HEK293 (cell line): ENCODE results near the gene SDS.

ENCODE experiments used
- CTCF ChIA-PET: fragments of 350-600 bp; formaldehyde crosslinking; extraction: SDS; loops from one replicate; lab custom pipeline; 2021; ENCODE audit warnings: antibody characterized with exemption; lab: Yijun Ruan, JAX
- POLR2A ChIA-PET: fragments of 300-600 bp; formaldehyde crosslinking; extraction: SDS; loops from one replicate; lab custom pipeline; 2020; ENCODE audit warnings: antibody characterized with exemption, inconsistent platforms; lab: Yijun Ruan, JAX
- H3K27ac ChIP-seq: fragments of 200-500 bp; sonication (Bioruptor generic); 2 replicates; pipeline ENCODE4 v1.5.1; 2014; ENCODE audit warnings: low read depth, low read length, control low read depth, inconsistent platforms; ENCODE audit errors: extremely low read depth
- H3K36me3 ChIP-seq, 2 experiments: fragments of 200-500 bp in 1 of 2; sonication (Bioruptor generic) in 1 of 2; 1 replicate in 1 of 2; 2 replicates in 1 of 2; pipeline ENCODE4 v1.5.1; 2014 to 2017; ENCODE audit warnings: inconsistent platforms in 2 of 2, low read length in 2 of 2; ENCODE audit not compliant: control insufficient read depth in 2 of 2, insufficient read depth in 1 of 2
- H3K4me1 ChIP-seq: fragments of 200-500 bp; sonication (Bioruptor generic); 2 replicates; pipeline ENCODE4 v1.5.1; 2014; ENCODE audit warnings: mild to moderate bottlenecking, low read length, inconsistent platforms; ENCODE audit not compliant: control insufficient read depth, insufficient read depth
- H3K4me3 ChIP-seq: 2 replicates; pipeline ENCODE4 v1.5.1; 2011; ENCODE audit warnings: low read depth, mild to moderate bottlenecking, control low read depth, low read length, moderate library complexity
- H3K9me3 ChIP-seq: fragments of 200-500 bp; sonication (Bioruptor generic); 2 replicates; pipeline ENCODE4 v1.5.1; 2014; ENCODE audit warnings: low read depth, low read length, inconsistent platforms; ENCODE audit not compliant: control insufficient read depth, insufficient read depth
- BCL11B ChIP-seq: fragments of 450-650 bp; formaldehyde crosslinking; IDR thresholded peaks from 2 replicates; pipeline ENCODE4 v1.5.1; 2016; ENCODE audit warnings: low read depth, missing biosample characterization, missing genetic modification characterization
- GLIS1 ChIP-seq: fragments of 450-650 bp; formaldehyde crosslinking; IDR thresholded peaks from 2 replicates; pipeline ENCODE4 v1.5.1; 2016; ENCODE audit warnings: missing biosample characterization, missing genetic modification characterization
- PATZ1 ChIP-seq: fragments of 450-650 bp; formaldehyde crosslinking; IDR thresholded peaks from 2 replicates; pipeline ENCODE4 v1.5.1; 2016; ENCODE audit warnings: missing biosample characterization, missing genetic modification characterization
- REST ChIP-seq: fragments of 450-650 bp; formaldehyde crosslinking; IDR thresholded peaks from 2 replicates; pipeline ENCODE4 v1.5.1; 2016; ENCODE audit warnings: missing biosample characterization, missing genetic modification characterization
- YY1 ChIP-seq: fragments of 450-650 bp; formaldehyde crosslinking; IDR thresholded peaks from 2 replicates; pipeline ENCODE4 v1.5.1; 2018; ENCODE audit warnings: missing biosample characterization, missing genetic modification characterization
- ZBTB1 ChIP-seq: fragments of 450-650 bp; formaldehyde crosslinking; IDR thresholded peaks from 2 replicates; pipeline ENCODE4 v1.5.1; 2016; ENCODE audit warnings: missing biosample characterization, missing genetic modification characterization
- ZBTB17 ChIP-seq: fragments of 450-650 bp; formaldehyde crosslinking; IDR thresholded peaks from 2 replicates; pipeline ENCODE4 v1.5.1; 2016; ENCODE audit warnings: missing biosample characterization, missing genetic modification characterization
- ZFHX2 ChIP-seq: fragments of 450-650 bp; formaldehyde crosslinking; conservative IDR thresholded peaks from 2 replicates; pipeline ENCODE4 v1.5.1; 2016; ENCODE audit warnings: missing biosample characterization, missing genetic modification characterization
- ZFP69B ChIP-seq: fragments of 450-650 bp; formaldehyde crosslinking; IDR thresholded peaks from 2 replicates; pipeline ENCODE4 v1.5.1; 2016; ENCODE audit warnings: missing biosample characterization, missing genetic modification characterization
- ZNF133 ChIP-seq: fragments of 450-650 bp; formaldehyde crosslinking; IDR thresholded peaks from 2 replicates; pipeline ENCODE4 v1.5.1; 2016; ENCODE audit warnings: missing biosample characterization, missing genetic modification characterization
- ZNF19 ChIP-seq: fragments of 450-650 bp; formaldehyde crosslinking; IDR thresholded peaks from 2 replicates; pipeline ENCODE4; 2016; ENCODE audit warnings: missing biosample characterization, missing genetic modification characterization, low read depth
- ZNF24 ChIP-seq: fragments of 450-650 bp; formaldehyde crosslinking; IDR thresholded peaks from 2 replicates; pipeline ENCODE4 v1.5.1; 2016; ENCODE audit warnings: missing biosample characterization, missing genetic modification characterization
- ZNF311 ChIP-seq: fragments of 450-650 bp; formaldehyde crosslinking; IDR thresholded peaks from 2 replicates; pipeline ENCODE4 v1.5.1; 2017; ENCODE audit warnings: missing biosample characterization, missing genetic modification characterization, borderline replicate concordance
- ZNF350 ChIP-seq: fragments of 450-650 bp; formaldehyde crosslinking; IDR thresholded peaks from 2 replicates; pipeline ENCODE4 v1.5.0; 2017; ENCODE audit warnings: missing biosample characterization, mild to moderate bottlenecking, missing genetic modification characterization
- ZNF391 ChIP-seq: fragments of 450-650 bp; formaldehyde crosslinking; IDR thresholded peaks from 2 replicates; pipeline ENCODE4 v1.5.1; 2016; ENCODE audit warnings: low read depth, missing biosample characterization, missing genetic modification characterization, borderline replicate concordance
- ZNF404 ChIP-seq: fragments of 450-650 bp; formaldehyde crosslinking; IDR thresholded peaks from 2 replicates; pipeline ENCODE4 v1.5.1; 2017; ENCODE audit warnings: missing biosample characterization, missing genetic modification characterization
- ZNF585B ChIP-seq: fragments of 450-650 bp; formaldehyde crosslinking; IDR thresholded peaks from 2 replicates; pipeline ENCODE4 v1.5.1; 2016; ENCODE audit warnings: missing biosample characterization, missing genetic modification characterization
- ZNF600 ChIP-seq: fragments of 450-650 bp; formaldehyde crosslinking; IDR thresholded peaks from 2 replicates; pipeline ENCODE4 v1.5.1; 2016; ENCODE audit warnings: missing biosample characterization, missing genetic modification characterization
- ZNF610 ChIP-seq: fragments of 450-650 bp; formaldehyde crosslinking; IDR thresholded peaks from 2 replicates; pipeline ENCODE4 v1.5.1; 2016; ENCODE audit warnings: missing biosample characterization, missing genetic modification characterization, borderline replicate concordance
- ZNF626 ChIP-seq: fragments of 450-650 bp; sonication (Bioruptor Pico); formaldehyde crosslinking; IDR thresholded peaks from 2 replicates; pipeline ENCODE4 v1.5.1; 2018; ENCODE audit warnings: missing biosample characterization, missing genetic modification characterization, inconsistent platforms
- ZNF785 ChIP-seq: fragments of 450-650 bp; formaldehyde crosslinking; IDR thresholded peaks from 2 replicates; pipeline ENCODE4 v1.5.1; 2016; ENCODE audit warnings: missing biosample characterization, missing genetic modification characterization
- ZSCAN16 ChIP-seq: fragments of 450-650 bp; formaldehyde crosslinking; IDR thresholded peaks from 2 replicates; pipeline ENCODE4 v1.5.1; 2016; ENCODE audit warnings: missing biosample characterization, missing genetic modification characterization
- ZSCAN4 ChIP-seq: fragments of 450-650 bp; formaldehyde crosslinking; IDR thresholded peaks from 2 replicates; pipeline ENCODE4 v1.5.1; 2017; ENCODE audit warnings: missing biosample characterization, missing genetic modification characterization
- TF ChIP-seq, protein P1 (sequence below): fragments of 450-650 bp; formaldehyde crosslinking; IDR thresholded peaks from 2 replicates; pipeline ENCODE4 v1.5.1; 2016; ENCODE audit warnings: missing biosample characterization, missing genetic modification characterization
- TF ChIP-seq, protein P2 (sequence below): fragments of 450-650 bp; formaldehyde crosslinking; IDR thresholded peaks from 2 replicates; pipeline ENCODE4 v1.5.1; 2016; ENCODE audit warnings: missing biosample characterization, missing genetic modification characterization
- TF ChIP-seq, protein P3 (sequence below): fragments of 450-650 bp; IDR thresholded peaks from 2 replicates; pipeline ENCODE4 v1.5.1; 2018; ENCODE audit warnings: missing biosample characterization, mild to moderate bottlenecking, missing genetic modification characterization

SDS gene

DNA sequence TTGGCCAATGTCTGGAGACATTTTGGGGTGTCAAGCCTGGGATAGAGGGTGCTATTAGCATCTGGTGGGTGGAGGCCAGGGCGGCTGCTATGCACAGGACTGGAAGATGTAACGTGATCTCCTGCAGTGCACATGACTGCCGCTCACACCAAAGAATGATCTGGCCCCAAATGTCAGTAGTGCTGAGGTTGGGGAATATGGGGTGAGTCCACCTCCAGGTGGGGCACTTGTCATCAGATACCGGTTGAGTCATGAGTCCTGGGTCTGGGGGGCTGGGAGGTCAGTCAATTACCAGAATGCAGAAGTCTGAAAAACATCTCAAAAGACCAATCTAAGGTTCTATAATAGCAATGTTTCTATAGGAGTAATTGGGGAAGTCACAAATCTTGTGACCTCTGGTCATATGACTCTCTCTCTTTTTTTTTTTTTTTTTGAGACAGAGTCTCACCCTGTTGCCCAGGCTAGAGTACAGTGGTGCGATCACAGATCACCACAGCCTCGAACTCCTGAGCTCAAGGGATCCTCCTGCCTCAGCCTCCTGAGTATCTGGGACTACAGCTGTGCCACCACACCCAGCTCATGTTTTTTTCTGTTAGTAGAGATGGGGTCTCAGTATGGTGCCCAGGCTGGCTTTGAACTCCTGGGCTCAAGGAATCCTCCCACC is 12.5 kb upstream of the SDS start:
- no peaks in the 10 kb centered on the region for H3K9me3 ChIP-seq
- no peak overlapping the region for H3K4me3 ChIP-seq
- H3K27ac ChIP-seq: no peak overlapping the region
- CTCF ChIA-PET: interaction anchor here (1.3 kb wide), 1 partner anchor 9 kb away, joined by 5 read pairs; no protein-coding TSS in a partner anchor
- no peaks in the 10 kb centered on the region for H3K36me3 ChIP-seq
- no peaks in the 10 kb centered on the region for H3K4me1 ChIP-seq
- POLR2A ChIA-PET: no interaction called here
- TF ChIP-seq ZNF24 (tag by site-specific recombination) (no peak), ZFP69B (no peak), ZNF626 (tag by site-specific recombination) (no peak), BCL11B (no peak), PATZ1 (tag by site-specific recombination) (peak; percentile 58; the same call in 1 of the 2 replicates), YY1 (tag by site-specific recombination) (no peak), ZNF19 (tag by site-specific recombination) (no peak), ZNF311 (no peak), ZFHX2 (tag by site-specific recombination) (0 out of 2 replicates have a peak, but pooled peaks have one; percentile 29), ZSCAN4 (tag by site-specific recombination) (no peak), REST (no peak), ZNF391 (tag by site-specific recombination) (no peak), ZNF610 (tag by site-specific recombination) (peak; percentile 82; the same call in 1 of the 2 replicates), ZBTB1 (tag by site-specific recombination) (no peak), ZBTB17 (tag by site-specific recombination) (peak; percentile 43; the same call in 1 of the 2 replicates), ZNF404 (no peak), ZNF785 (tag by site-specific recombination) (no peak), GLIS1 (tag by site-specific recombination) (peak; percentile 42), ZSCAN16 (tag by site-specific recombination) (no peak), ZNF350 (tag by site-specific recombination) (no peak), ZNF133 (tag by site-specific recombination) (no peak), ZNF585B (no peak), ZNF600 (tag by site-specific recombination) (peak; percentile 74)
- TF ChIP-seq, protein P1, sequence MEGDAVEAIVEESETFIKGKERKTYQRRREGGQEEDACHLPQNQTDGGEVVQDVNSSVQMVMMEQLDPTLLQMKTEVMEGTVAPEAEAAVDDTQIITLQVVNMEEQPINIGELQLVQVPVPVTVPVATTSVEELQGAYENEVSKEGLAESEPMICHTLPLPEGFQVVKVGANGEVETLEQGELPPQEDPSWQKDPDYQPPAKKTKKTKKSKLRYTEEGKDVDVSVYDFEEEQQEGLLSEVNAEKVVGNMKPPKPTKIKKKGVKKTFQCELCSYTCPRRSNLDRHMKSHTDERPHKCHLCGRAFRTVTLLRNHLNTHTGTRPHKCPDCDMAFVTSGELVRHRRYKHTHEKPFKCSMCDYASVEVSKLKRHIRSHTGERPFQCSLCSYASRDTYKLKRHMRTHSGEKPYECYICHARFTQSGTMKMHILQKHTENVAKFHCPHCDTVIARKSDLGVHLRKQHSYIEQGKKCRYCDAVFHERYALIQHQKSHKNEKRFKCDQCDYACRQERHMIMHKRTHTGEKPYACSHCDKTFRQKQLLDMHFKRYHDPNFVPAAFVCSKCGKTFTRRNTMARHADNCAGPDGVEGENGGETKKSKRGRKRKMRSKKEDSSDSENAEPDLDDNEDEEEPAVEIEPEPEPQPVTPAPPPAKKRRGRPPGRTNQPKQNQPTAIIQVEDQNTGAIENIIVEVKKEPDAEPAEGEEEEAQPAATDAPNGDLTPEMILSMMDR: no peak
- TF ChIP-seq, protein P2, sequence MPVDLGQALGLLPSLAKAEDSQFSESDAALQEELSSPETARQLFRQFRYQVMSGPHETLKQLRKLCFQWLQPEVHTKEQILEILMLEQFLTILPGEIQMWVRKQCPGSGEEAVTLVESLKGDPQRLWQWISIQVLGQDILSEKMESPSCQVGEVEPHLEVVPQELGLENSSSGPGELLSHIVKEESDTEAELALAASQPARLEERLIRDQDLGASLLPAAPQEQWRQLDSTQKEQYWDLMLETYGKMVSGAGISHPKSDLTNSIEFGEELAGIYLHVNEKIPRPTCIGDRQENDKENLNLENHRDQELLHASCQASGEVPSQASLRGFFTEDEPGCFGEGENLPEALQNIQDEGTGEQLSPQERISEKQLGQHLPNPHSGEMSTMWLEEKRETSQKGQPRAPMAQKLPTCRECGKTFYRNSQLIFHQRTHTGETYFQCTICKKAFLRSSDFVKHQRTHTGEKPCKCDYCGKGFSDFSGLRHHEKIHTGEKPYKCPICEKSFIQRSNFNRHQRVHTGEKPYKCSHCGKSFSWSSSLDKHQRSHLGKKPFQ: peak; percentile 58; the same call in 1 of the 2 replicates
- TF ChIP-seq, protein P3, sequence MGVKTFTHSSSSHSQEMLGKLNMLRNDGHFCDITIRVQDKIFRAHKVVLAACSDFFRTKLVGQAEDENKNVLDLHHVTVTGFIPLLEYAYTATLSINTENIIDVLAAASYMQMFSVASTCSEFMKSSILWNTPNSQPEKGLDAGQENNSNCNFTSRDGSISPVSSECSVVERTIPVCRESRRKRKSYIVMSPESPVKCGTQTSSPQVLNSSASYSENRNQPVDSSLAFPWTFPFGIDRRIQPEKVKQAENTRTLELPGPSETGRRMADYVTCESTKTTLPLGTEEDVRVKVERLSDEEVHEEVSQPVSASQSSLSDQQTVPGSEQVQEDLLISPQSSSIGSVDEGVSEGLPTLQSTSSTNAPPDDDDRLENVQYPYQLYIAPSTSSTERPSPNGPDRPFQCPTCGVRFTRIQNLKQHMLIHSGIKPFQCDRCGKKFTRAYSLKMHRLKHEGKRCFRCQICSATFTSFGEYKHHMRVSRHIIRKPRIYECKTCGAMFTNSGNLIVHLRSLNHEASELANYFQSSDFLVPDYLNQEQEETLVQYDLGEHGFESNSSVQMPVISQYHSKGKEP (tag by site-specific recombination): no peak
